SK-N-SH treated with all-trans-retinoic acid at 6 μM for 48 hours (cell line): ENCODE data around the gene INHBA.

ENCODE experiments used
- ATAC-seq: fragments of 200-7000 bp; cut with Tn5 transposase; 3 replicates; pipeline ENCODE4 v1.9.1; 2020; ENCODE audit warnings: mild to moderate bottlenecking, moderate library complexity
- ARNTL ChIP-seq: fragments of 450-650 bp; formaldehyde crosslinking; IDR thresholded peaks from 2 replicates; pipeline ENCODE4 v1.5.0; 2020; ENCODE audit warnings: low read depth, mild to moderate bottlenecking, moderate library complexity, borderline replicate concordance
- CREB5 ChIP-seq: fragments of 250-450 bp; sonication (Bioruptor Pico); IDR thresholded peaks from 2 replicates; pipeline ENCODE4 v1.5.1; 2020; ENCODE audit warnings: low read depth, mild to moderate bottlenecking, moderate library complexity
- CSDC2 ChIP-seq: fragments of 250-450 bp; sonication (Bioruptor Pico); IDR thresholded peaks from 2 replicates; pipeline ENCODE4 v1.5.0; 2020; ENCODE audit warnings: mild to moderate bottlenecking, moderate library complexity
- ESRRG ChIP-seq: fragments of 250-450 bp; sonication (Bioruptor Pico); IDR thresholded peaks from 2 replicates; pipeline ENCODE4 v1.6.1; 2021; ENCODE audit warnings: mild to moderate bottlenecking
- GLIS3 ChIP-seq: fragments of 250-450 bp; sonication (Bioruptor Pico); IDR thresholded peaks from 2 replicates; pipeline ENCODE4 v1.5.0; 2020; ENCODE audit warnings: mild to moderate bottlenecking, moderate library complexity
- ISL1 ChIP-seq: fragments of 250-450 bp; sonication (Bioruptor Pico); IDR thresholded peaks from 2 replicates; pipeline ENCODE4 v2.1.2; 2022; ENCODE audit warnings: mild to moderate bottlenecking, moderate library complexity
- OSR1 ChIP-seq: fragments of 250-450 bp; sonication (Bioruptor Pico); IDR thresholded peaks from 2 replicates; pipeline ENCODE4 v1.8.0; 2022; ENCODE audit warnings: moderate library complexity, mild to moderate bottlenecking, inconsistent platforms
- PATZ1 ChIP-seq: fragments of 250-450 bp; sonication (Bioruptor Pico); IDR thresholded peaks from 2 replicates; pipeline ENCODE4 v1.8.0; 2020; ENCODE audit warnings: mild to moderate bottlenecking, moderate library complexity, borderline replicate concordance
- PPARA ChIP-seq: fragments of 250-450 bp; sonication (Bioruptor Pico); IDR thresholded peaks from 2 replicates; pipeline ENCODE4 v1.5.0; 2020; ENCODE audit warnings: mild to moderate bottlenecking, borderline replicate concordance
- RARB ChIP-seq: fragments of 250-450 bp; sonication (Bioruptor Pico); IDR thresholded peaks from 2 replicates; pipeline ENCODE4 v1.8.0; 2021; ENCODE audit warnings: mild to moderate bottlenecking, moderate library complexity
- SNAI2 ChIP-seq: fragments of 250-450 bp; sonication (Bioruptor Pico); IDR thresholded peaks from 2 replicates; pipeline ENCODE4 v1.5.0; 2020; ENCODE audit warnings: mild to moderate bottlenecking, moderate library complexity
- TCF4 ChIP-seq: fragments of 250-450 bp; sonication (Bioruptor Pico); IDR thresholded peaks from 2 replicates; pipeline ENCODE4 v1.8.0; 2021; ENCODE audit warnings: mild to moderate bottlenecking, moderate library complexity, borderline replicate concordance
- TSHZ2 ChIP-seq: fragments of 250-450 bp; sonication (Bioruptor Pico); IDR thresholded peaks from 2 replicates; pipeline ENCODE4 v1.5.0; 2020; ENCODE audit warnings: mild to moderate bottlenecking, moderate library complexity
- ZC3H10 ChIP-seq: fragments of 250-450 bp; sonication (Bioruptor Pico); IDR thresholded peaks from 2 replicates; pipeline ENCODE4 v1.5.1; 2021; ENCODE audit warnings: mild to moderate bottlenecking, moderate library complexity
- ZFP30 ChIP-seq: fragments of 450-650 bp; formaldehyde crosslinking; IDR thresholded peaks from 2 replicates; pipeline ENCODE4 v1.5.0; 2022; ENCODE audit warnings: mild to moderate bottlenecking, moderate library complexity
- ZNF565 ChIP-seq: fragments of 450-650 bp; formaldehyde crosslinking; conservative IDR thresholded peaks from 2 replicates; pipeline ENCODE4 v1.5.0; 2020; ENCODE audit warnings: low read depth, mild to moderate bottlenecking, moderate library complexity
- ZNF70 ChIP-seq: fragments of 450-650 bp; formaldehyde crosslinking; IDR thresholded peaks from 2 replicates; pipeline ENCODE4 v1.5.0; 2020; ENCODE audit warnings: mild to moderate bottlenecking, moderate library complexity
- TF ChIP-seq, protein P1 (sequence below): fragments of 250-450 bp; sonication (Bioruptor Pico); IDR thresholded peaks from 2 replicates; pipeline ENCODE4 v1.8.0; 2021; ENCODE audit warnings: low read depth, mild to moderate bottlenecking, moderate library complexity, borderline replicate concordance
- TF ChIP-seq, protein P2 (sequence below): fragments of 250-450 bp; sonication (Bioruptor Pico); IDR thresholded peaks from 2 replicates; pipeline ENCODE4 v1.5.1; 2021; ENCODE audit warnings: mild to moderate bottlenecking, moderate library complexity

INHBA gene

GRCh38 chr7:41720886-41721285 is 18.0 kb upstream of the INHBA start:
- ATAC-seq, result peak; percentile 26; the same call in 1 of the 3 replicates
- peak; percentile 72 for TF ChIP-seq ISL1 (CRISPR knock-in tag)
- TF ChIP-seq, protein P1, sequence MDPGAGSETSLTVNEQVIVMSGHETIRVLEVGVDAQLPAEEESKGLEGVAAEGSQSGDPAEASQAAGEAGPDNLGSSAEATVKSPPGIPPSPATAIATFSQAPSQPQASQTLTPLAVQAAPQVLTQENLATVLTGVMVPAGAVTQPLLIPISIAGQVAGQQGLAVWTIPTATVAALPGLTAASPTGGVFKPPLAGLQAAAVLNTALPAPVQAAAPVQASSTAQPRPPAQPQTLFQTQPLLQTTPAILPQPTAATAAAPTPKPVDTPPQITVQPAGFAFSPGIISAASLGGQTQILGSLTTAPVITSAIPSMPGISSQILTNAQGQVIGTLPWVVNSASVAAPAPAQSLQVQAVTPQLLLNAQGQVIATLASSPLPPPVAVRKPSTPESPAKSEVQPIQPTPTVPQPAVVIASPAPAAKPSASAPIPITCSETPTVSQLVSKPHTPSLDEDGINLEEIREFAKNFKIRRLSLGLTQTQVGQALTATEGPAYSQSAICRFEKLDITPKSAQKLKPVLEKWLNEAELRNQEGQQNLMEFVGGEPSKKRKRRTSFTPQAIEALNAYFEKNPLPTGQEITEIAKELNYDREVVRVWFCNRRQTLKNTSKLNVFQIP (CRISPR knock-in tag), result no peak
- TF ChIP-seq ZFP30 (CRISPR knock-in tag), result no peak

DNA sequence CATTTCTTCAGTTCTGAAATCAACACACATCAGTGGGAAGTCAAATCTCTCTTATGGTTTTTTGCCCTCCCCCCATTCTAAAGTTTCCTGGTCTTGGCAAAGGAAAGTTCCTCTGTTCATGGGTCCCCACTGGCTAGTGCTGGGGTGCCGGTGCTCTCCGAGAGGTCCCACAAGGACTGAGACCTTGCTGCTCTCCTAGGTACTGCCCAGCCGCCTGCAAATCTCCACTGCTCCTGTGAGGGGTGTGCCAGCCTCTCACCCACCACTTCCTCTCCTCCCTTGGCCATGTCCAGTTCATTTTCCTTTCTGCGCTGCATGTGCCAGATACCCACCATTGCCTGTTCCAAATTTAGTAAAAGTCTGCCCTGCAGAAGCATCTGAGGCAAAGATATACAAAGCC is 17.2 kb upstream of the INHBA start:
- TF ChIP-seq ZNF70 (CRISPR knock-in tag) (no peak), CSDC2 (CRISPR knock-in tag) (no peak), SNAI2 (CRISPR knock-in tag) (no peak), RARB (CRISPR knock-in tag) (no peak), PATZ1 (CRISPR knock-in tag) (no peak)
- TF ChIP-seq, protein P1 (CRISPR knock-in tag), result no peak
- no peak for ATAC-seq

DNA sequence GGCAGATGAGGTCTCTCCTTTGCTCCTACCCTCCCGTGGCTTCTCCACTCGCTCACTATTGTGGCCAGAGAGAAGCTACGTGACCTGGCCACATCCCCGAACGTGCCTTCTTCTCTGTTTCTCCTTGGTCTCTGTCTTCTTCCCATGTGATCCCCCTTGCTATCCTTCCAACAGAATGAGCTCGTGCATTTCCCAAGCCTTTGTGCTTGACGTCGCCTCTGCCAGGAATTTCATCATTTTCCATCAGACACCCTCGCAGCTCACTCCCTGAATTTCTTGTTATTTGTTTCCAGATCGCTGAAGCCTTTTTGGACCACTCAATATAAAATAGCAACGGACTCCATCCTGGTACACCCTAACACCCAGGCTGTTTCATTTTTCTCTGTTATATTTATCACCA is 13.8 kb upstream of the INHBA start:
- no peak for ATAC-seq
- TF ChIP-seq SNAI2 (CRISPR knock-in tag), result no peak
- no peak for TF ChIP-seq OSR1
- TF ChIP-seq ESRRG, result no peak
- no peak for TF ChIP-seq PPARA (CRISPR knock-in tag)
- no peak for TF ChIP-seq RARB (CRISPR knock-in tag)
- no peak for TF ChIP-seq ZC3H10
- no peak for TF ChIP-seq GLIS3 (CRISPR knock-in tag)
- no peak for TF ChIP-seq CSDC2 (CRISPR knock-in tag)
- no peak for TF ChIP-seq ZNF565 (CRISPR knock-in tag)
- TF ChIP-seq, all 23 proteins: peak for 0

DNA sequence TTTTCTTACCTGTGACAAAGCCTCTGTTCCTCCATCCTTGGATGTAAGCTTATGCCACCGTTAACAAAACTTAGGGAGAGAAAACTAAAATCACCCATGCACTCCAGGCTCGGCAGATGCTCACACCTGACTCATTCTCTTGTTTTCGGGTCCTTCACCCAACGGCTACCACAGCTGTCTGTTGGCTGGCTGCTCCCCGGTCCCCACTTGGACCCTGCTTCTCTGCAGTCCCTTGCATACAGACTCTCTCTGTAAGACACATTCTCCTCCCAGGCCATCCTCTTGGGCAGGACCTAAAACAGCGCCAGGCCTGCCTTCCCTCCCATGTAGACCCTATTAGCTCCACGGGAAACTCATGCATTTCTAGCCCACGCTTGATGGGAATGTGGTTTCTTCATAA is 12.1 kb upstream of the INHBA start:
- TF ChIP-seq ZFP30 (CRISPR knock-in tag), result no peak
- no peak for ATAC-seq

- TF ChIP-seq ARNTL (CRISPR knock-in tag) (no peak), ZC3H10 (no peak), TCF4 (CRISPR knock-in tag) (no peak), ZNF70 (CRISPR knock-in tag) (no peak), CSDC2 (CRISPR knock-in tag) (no peak), PATZ1 (CRISPR knock-in tag) (no peak), CREB5 (CRISPR knock-in tag) (no peak), ESRRG (no peak), GLIS3 (CRISPR knock-in tag) (no peak), OSR1 (no peak), ZNF565 (CRISPR knock-in tag) (no peak), ZFP30 (CRISPR knock-in tag) (no peak), TSHZ2 (no peak)
- TF ChIP-seq, protein P2, sequence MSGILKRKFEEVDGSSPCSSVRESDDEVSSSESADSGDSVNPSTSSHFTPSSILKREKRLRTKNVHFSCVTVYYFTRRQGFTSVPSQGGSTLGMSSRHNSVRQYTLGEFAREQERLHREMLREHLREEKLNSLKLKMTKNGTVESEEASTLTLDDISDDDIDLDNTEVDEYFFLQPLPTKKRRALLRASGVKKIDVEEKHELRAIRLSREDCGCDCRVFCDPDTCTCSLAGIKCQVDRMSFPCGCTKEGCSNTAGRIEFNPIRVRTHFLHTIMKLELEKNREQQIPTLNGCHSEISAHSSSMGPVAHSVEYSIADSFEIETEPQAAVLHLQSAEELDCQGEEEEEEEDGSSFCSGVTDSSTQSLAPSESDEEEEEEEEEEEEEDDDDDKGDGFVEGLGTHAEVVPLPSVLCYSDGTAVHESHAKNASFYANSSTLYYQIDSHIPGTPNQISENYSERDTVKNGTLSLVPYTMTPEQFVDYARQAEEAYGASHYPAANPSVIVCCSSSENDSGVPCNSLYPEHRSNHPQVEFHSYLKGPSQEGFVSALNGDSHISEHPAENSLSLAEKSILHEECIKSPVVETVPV (CRISPR knock-in tag), result no peak
- peak; percentile 61 for ATAC-seq
Measured at GRCh38 chr7:41711283-41712064, 8.6 kb upstream of the INHBA start.
